SW 1271 (cell line): Measurements from ENCODE around the gene KRTAP5-1.

Experiments used
- DNase-seq, 2 experiments: peaks; one replicate each; lab custom pipeline; 2025; lab: John Stamatoyannopoulos, UW

Gene KRTAP5-1

GRCh38 chr11:1545432-1545831, 39.7 kb downstream of the KRTAP5-1 start:
- no peak for DNase-seq

GRCh38 chr11:1544536-1544935, 40.5 kb downstream of the KRTAP5-1 start:
- no peak for DNase-seq

DNA sequence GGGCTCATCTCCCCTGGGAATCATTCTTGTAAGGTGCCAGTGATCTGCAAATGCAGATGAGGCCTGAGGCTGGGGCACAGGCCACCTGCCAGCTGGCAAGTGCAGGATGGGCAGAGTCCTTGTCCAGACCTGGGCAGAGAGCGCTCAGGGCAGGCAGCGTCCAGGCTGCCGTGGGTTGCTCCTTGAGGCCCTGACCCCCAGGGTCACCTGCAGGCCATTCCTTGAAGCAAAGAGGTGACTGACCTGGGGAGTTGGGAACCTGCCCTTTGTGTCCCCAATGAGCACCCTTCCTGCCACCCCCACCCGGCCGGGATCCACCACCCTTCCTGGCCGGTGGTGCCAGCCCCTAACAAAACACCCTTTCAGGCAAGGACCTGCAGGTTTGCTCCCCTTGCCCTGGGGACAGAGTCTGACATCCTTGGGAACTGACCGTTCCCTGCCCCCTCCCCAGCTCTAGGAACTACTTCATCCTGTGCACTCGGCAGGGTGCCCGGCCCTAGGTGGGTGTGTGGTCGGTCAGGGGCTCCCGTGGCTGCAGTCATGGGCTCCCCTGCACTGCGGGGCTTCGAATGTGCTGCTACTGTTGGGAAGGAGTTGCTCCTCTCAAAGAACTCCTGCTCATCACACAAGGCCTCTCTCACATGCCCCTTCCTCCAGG, 41.3 kb downstream of the KRTAP5-1 start:
- DNase-seq: no peak

- no peak for DNase-seq
Observed at GRCh38 chr11:1542267-1542666, 42.8 kb downstream of the KRTAP5-1 start.

DNA sequence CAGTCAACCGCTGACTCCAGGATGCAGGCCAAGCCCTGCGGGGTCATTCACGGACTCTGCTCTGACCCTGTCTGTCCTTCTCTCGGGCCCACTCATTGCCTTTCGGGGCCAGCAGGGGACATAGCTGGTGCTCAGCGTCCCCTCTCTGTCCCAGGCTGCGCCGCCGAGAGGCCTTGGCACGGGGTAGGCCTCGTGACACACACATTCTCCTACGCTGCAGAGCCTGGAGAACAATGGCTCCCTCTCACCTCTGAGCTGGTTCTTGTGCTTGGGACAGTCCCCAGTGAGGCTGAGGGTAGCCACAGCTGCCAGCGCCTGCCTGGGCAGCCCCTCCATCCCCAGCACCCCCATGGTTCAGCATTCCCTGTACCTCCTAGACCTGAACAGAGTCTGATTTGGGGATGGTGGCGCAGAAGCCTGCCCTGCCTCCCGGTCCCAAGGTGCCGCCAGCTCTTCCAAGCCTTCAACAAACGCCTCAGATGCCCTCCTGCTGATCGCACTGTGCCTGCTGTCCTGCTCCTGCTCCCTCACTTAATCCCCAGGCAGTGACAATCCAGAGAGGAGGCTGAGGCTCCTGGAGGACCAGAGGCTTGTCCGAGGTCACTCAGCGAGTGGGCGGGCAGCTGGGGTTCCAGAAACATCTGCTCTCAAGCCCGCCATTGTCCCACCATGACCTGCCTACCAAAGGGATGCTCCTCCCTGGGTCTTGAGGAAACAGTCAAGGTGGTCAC, 43.4 kb downstream of the KRTAP5-1 start:
- no peak for DNase-seq

- no peak for DNase-seq
Observed at GRCh38 chr11:1540074-1540473, 45.0 kb downstream of the KRTAP5-1 start.

DNA sequence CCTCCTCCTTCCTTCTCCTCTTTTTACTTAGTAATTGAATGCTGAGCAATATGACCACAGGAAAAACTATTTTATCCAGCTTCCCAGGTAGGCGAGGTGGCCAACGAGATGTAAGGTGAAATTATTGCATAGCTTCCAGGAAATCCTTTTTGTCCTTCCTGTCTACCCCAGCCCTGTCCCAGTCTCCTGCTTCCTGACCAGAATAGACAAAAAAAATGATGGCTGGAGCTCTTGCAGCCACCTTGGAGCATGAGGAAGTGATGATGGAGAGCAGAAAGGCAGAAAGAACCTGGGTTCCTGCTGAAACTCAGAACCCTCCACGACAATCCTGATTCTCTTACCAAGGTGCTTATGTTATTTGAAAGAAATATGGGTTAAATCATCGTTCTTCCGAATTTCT, 46.9 kb downstream of the KRTAP5-1 start:
- DNase-seq: no peak

DNA sequence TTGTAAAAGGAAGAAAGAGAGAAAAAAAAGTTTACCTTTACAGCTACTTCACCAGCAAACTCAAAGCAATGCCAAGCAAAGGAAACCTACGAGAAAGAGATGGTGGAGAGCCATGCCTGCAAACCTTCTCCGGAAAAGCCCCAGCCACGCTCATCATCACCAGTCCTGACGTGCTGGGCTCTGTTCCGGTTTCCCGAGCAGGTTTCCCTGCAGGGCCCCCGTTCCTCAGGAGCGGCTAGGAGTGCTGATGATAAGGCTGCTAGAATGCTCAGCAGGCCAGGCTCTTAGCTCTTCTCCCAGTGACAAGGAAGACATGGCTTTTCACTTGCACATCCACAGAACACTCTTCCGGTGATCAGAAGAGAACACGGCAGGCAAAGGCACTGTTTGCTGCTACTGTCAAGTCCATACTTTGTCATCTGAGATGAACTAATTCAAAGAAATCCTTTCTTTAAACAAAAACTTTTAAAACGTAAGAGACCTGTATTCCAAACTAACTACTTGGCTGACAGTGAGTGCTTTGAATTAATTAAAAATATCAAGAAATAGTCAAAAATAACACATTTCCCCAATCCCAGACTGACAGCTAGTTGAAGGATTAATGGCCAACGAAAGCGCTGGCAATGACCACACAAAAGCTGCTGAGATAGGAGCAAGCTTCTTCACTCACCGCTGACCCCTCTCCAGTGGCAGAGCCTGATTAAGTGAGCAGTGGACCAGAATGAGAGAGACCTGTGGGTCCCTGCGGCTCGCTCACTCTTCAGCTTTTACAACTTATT, 48.8 kb downstream of the KRTAP5-1 start:
- no peak for DNase-seq

DNA sequence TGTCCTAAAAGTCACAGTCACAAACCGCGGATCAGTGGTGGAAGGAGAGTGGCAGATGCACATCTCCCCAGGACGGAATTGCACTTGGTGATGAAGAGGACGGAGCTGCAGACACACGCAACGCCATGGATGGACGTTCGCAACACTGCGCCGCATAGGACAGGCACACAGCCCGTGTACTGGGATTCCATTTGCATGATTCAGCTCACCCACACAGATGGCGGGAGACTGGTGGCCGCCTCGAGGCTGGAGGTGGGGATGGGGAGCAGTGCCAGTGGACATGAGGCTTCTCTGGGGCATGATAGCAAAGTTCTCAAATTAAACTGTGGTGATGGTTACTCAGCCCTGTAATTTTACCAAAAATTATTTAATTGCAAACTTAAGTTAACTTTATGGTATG, 50.4 kb downstream of the KRTAP5-1 start:
- no peak for DNase-seq
